Glomerular endothelial cell (primary cell): ENCODE results near the gene TPSG1. TPM values are rescaled to one million over a fixed set of nuclear protein-coding genes. Genes with fewer than 3 reads are reported as not detected.
"Not testable (repeated sequence)": the region's sequence is repeated elsewhere in the genome, so short reads cannot be mapped to it uniquely, and the experiment has no call there.

Source experiments
- DNase-seq: peaks from one replicate; pipeline ENCODE4 v3.0.0-alpha.2; 2011; ENCODE audit warnings: low read depth, low spot score; ENCODE audit errors: extremely low read depth
- total RNA-seq: library from RNA; depleted of rRNA; stranded (reverse); fragments of >200 nt; gene quantifications from 2 replicates; pipeline ENCODE4 v1.2.3, GENCODE V29; 2015

TPSG1 gene
- not detected in 2 replicates for total RNA-seq

GRCh38 chr16:1225051-1225451 lies at the start of gene TPSG1:
Gene TPSG1, minus strand, starts transcription at chr16:1225268. Its CDS starts 16 bp downstream, at chr16:1225252.
- DNase-seq = no peak

- DNase-seq = no peak
Observed at GRCh38 chr16:1274767-1275166, 49.7 kb upstream of the TPSG1 start.

- no peak for DNase-seq
Observed at GRCh38 chr16:1273816-1274215, 48.7 kb upstream of the TPSG1 start.

- no peak for DNase-seq
Observed at GRCh38 chr16:1272453-1273198, 47.6 kb upstream of the TPSG1 start.

- DNase-seq = not testable (repeated sequence)
Observed at GRCh38 chr16:1271724-1272413, 46.8 kb upstream of the TPSG1 start.

GRCh38 chr16:1271380-1271723 lies 46.3 kb upstream of the TPSG1 start:
- no peak for DNase-seq

- DNase-seq = not testable (repeated sequence)
Observed at GRCh38 chr16:1269418-1269817, 44.4 kb upstream of the TPSG1 start.

GRCh38 chr16:1265826-1266225 lies 40.8 kb upstream of the TPSG1 start:
- DNase-seq = no peak

GRCh38 chr16:1265090-1265630 lies 40.1 kb upstream of the TPSG1 start:
- DNase-seq = no peak

GRCh38 chr16:1264345-1265089 lies 39.4 kb upstream of the TPSG1 start:
- no peak for DNase-seq

- no peak for DNase-seq
Observed at GRCh38 chr16:1263591-1264344, 38.7 kb upstream of the TPSG1 start.

- no peak for DNase-seq
Observed at GRCh38 chr16:1262846-1263221, 37.8 kb upstream of the TPSG1 start.

- DNase-seq = no peak
Observed at GRCh38 chr16:1262210-1262845, 37.3 kb upstream of the TPSG1 start.

- no peak for DNase-seq
Observed at GRCh38 chr16:1261131-1261892, 36.2 kb upstream of the TPSG1 start.

- no peak for DNase-seq
Observed at GRCh38 chr16:1260101-1260680, 35.1 kb upstream of the TPSG1 start.

GRCh38 chr16:1259760-1260068 lies 34.6 kb upstream of the TPSG1 start:
- no peak for DNase-seq

GRCh38 chr16:1258906-1259759 lies 34.1 kb upstream of the TPSG1 start:
- DNase-seq = no peak

GRCh38 chr16:1258225-1258600 lies 33.1 kb upstream of the TPSG1 start:
- no peak for DNase-seq
